ENCODE results near the gene TMIGD3.

The TMIGD3 gene

GRCh38 chr1:111507411-111508201 is 4.2 kb upstream of the TMIGD3 start:
- H3K4me3 ChIP-seq (ENCODE audit: low read depth, low read length) = peak overlapping the region; percentile 43
- peak; percentile 64 for DNase-seq (ENCODE audit: low read depth)
- TF ChIP-seq CTCF (conservative IDR thresholded peaks at IDR 0.05; ENCODE audit: low read depth, low read length) = peak; percentile 39

GRCh38 chr1:111506561-111506960 is 3.1 kb upstream of the TMIGD3 start:
- DNase-seq (ENCODE audit: low read depth) = no peak
- TF ChIP-seq CTCF (conservative IDR thresholded peaks at IDR 0.05; ENCODE audit: low read depth, low read length) = no peak
- H3K4me3 ChIP-seq (ENCODE audit: low read depth, low read length) = no peak overlapping the region

GRCh38 chr1:111505641-111506119 is 2.2 kb upstream of the TMIGD3 start:
- no peak overlapping the region for H3K4me3 ChIP-seq (ENCODE audit: low read depth, low read length)
- no peak for TF ChIP-seq CTCF (conservative IDR thresholded peaks at IDR 0.05; ENCODE audit: low read depth, low read length)

GRCh38 chr1:111504097-111504496 is 664 bp upstream of the TMIGD3 start:
- no peak for DNase-seq (ENCODE audit: low read depth)
- TF ChIP-seq CTCF (conservative IDR thresholded peaks at IDR 0.05; ENCODE audit: low read depth, low read length) = no peak
- H3K4me3 ChIP-seq (ENCODE audit: low read depth, low read length) = no peak overlapping the region

More at GRCh38 chr1:111505641-111506119, 2.2 kb upstream of the TMIGD3 start:
- DNase-seq (ENCODE audit: low read depth) = no peak

GRCh38 chr1:111501645-111502044 is 1.8 kb downstream of the TMIGD3 start:
- no peak for DNase-seq (ENCODE audit: low read depth)
- no peak for TF ChIP-seq CTCF (conservative IDR thresholded peaks at IDR 0.05; ENCODE audit: low read depth, low read length)
- H3K4me3 ChIP-seq (ENCODE audit: low read depth, low read length) = no peak overlapping the region

- DNase-seq (ENCODE audit: low read depth) = no peak
- TF ChIP-seq CTCF (conservative IDR thresholded peaks at IDR 0.05; ENCODE audit: low read depth, low read length) = no peak
- no peak overlapping the region for H3K4me3 ChIP-seq (ENCODE audit: low read depth, low read length)
Observed at GRCh38 chr1:111499026-111499785, 4.2 kb downstream of the TMIGD3 start.
